Neural progenitor cell (in vitro differentiated cells): ENCODE data around the gene CBR1.

Experiments used
- CTCF ChIP-seq: fragments of 200-600 bp; sonication (generic); IDR thresholded peaks from 2 replicates; pipeline ENCODE4 v1.5.1; 2017; ENCODE audit warnings: antibody characterized with exemption, mild to moderate bottlenecking
- EZH2 ChIP-seq: fragments of 200-600 bp; sonication (generic); IDR thresholded peaks from 2 replicates; pipeline ENCODE4 v1.6.1; 2017; ENCODE audit warnings: antibody characterized with exemption, mild to moderate bottlenecking, moderate library complexity
- EZH2phosphoT487 ChIP-seq: fragments of 200-600 bp; sonication (generic); IDR thresholded peaks from 2 replicates; pipeline ENCODE4 v1.6.1; 2017; ENCODE audit warnings: antibody characterized with exemption

- TF ChIP-seq CTCF (no peak), EZH2phosphoT487 (no peak), EZH2 (no peak)
Measured at GRCh38 chr21:36099000-36099399, 29.2 kb downstream of the CBR1 start.
